Measurements from ENCODE around the gene MYH13. TPM values are rescaled to one million over a fixed set of nuclear protein-coding genes. Genes with fewer than 3 reads are reported as not detected.

MYH13 gene
- total and polyA plus RNA-seq, 2 donors (not counting 3 experiments of a cell fraction or from before 2014, with no cell fraction given): not detected

DNA sequence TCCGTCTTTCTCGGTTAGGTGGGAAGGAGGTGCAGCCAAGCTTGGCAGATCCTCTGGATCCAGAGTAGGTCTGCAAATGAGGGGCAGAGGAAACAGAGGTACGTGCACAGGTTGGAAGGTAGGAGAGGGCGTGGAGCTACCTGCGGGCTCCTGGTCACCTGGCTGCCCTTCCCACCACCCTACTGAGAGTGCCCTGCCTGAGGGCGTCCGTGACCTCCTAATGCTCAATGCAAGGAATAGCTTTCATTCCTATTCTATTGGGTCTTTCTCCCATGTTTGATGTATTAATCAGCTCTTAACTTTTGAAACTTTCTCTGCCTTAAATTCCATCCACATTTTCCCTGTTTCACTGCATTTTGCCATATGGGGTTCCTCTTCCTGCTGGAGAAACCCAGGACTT, 44.6 kb downstream of the MYH13 start:
- no peaks in the 10 kb centered on the region for H3K9me3 ChIP-seq (replicated peaks; ENCODE audit: control insufficient read depth, insufficient read depth, low read length)
- dilution Hi-C loops (cut with MboI; ENCODE audit: extremely low pct_ligation_motif_present, low sequenced_read_pairs): no loop called here
- no peaks in the 10 kb centered on the region for H4K20me1 ChIP-seq (replicated peaks; ENCODE audit: control insufficient read depth, extremely low read depth, insufficient read depth, low read length)
- TF ChIP-seq EZH2 (IDR thresholded peaks at IDR 0.05; ENCODE audit: borderline replicate concordance, low read depth, low read length, severe bottlenecking) (no peak), MYC (IDR thresholded peaks at IDR 0.05; ENCODE audit: low read depth, low read length) (no peak), FOS (IDR thresholded peaks at IDR 0.05; ENCODE audit: borderline replicate concordance, insufficient read depth, low read length) (no peak), JUN (IDR thresholded peaks at IDR 0.05; ENCODE audit: borderline replicate concordance, insufficient read depth, insufficient read length, low read depth) (no peak), POLR2AphosphoS5 (IDR thresholded peaks at IDR 0.05; ENCODE audit: insufficient read depth, low read depth, low read length) (no peak)
- TF ChIP-seq, protein P1, sequence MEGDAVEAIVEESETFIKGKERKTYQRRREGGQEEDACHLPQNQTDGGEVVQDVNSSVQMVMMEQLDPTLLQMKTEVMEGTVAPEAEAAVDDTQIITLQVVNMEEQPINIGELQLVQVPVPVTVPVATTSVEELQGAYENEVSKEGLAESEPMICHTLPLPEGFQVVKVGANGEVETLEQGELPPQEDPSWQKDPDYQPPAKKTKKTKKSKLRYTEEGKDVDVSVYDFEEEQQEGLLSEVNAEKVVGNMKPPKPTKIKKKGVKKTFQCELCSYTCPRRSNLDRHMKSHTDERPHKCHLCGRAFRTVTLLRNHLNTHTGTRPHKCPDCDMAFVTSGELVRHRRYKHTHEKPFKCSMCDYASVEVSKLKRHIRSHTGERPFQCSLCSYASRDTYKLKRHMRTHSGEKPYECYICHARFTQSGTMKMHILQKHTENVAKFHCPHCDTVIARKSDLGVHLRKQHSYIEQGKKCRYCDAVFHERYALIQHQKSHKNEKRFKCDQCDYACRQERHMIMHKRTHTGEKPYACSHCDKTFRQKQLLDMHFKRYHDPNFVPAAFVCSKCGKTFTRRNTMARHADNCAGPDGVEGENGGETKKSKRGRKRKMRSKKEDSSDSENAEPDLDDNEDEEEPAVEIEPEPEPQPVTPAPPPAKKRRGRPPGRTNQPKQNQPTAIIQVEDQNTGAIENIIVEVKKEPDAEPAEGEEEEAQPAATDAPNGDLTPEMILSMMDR (IDR thresholded peaks at IDR 0.05; ENCODE audit: extremely low read depth in 1 of 2, insufficient read depth in 1 of 2, low read depth in 1 of 2, low read length in 2 of 2): no peak
- BruUV-seq (replicated peaks): no TSS peak
- no peaks in the 10 kb centered on the region for H3K9me1 ChIP-seq (replicated peaks; ENCODE audit: control insufficient read depth, extremely low read depth, insufficient read depth, low read length)
- DNase-seq (ENCODE audit: low read depth, low spot score) (no peak), FAIRE-seq (no peak)
- ChIA-PET POLR2A (no interaction called here), CTCF (interaction anchor here (1.6 to 3.1 kb wide), 3 partner anchors 13 to 289 kb away, joined by 4 to 27 read pairs (median 19); no protein-coding TSS in a partner anchor)
- H3K4me3 ChIP-seq (replicated peaks in 1 of 3; ENCODE audit: insufficient read depth in 1 of 3, low read depth in 1 of 3, low read length in 3 of 3): no peak overlapping the region
- no peak overlapping the region for H3K9ac ChIP-seq (replicated peaks; ENCODE audit: extremely low read depth, insufficient read depth, low read length)
- H3K4me2 ChIP-seq (ENCODE audit: insufficient read depth, low read length): no peak overlapping the region
- H3K79me2 ChIP-seq (ENCODE audit: control insufficient read depth, insufficient read depth, low read length): no peaks in the 10 kb centered on the region
- H3K36me3 ChIP-seq (ENCODE audit: control insufficient read depth in 2 of 2, extremely low read depth in 1 of 2, insufficient read depth in 2 of 2, low read length in 2 of 2): no peaks in the 10 kb centered on the region
- H2AFZ ChIP-seq (ENCODE audit: low read depth, low read length): no peak overlapping the region
- no peak overlapping the region for H3K27ac ChIP-seq (ENCODE audit: insufficient read depth, low read depth, low read length)
- intact Hi-C loops (cut with micrococcal nuclease): loop anchor here (10.0 kb wide), 1 partner anchor 403 kb away; no protein-coding TSS in a partner anchor
- no peaks in the 10 kb centered on the region for H3K4me1 ChIP-seq (ENCODE audit: control insufficient read depth, extremely low read depth, insufficient read depth, low read length)
- no peaks in the 10 kb centered on the region for H3K27me3 ChIP-seq (ENCODE audit: control insufficient read depth in 2 of 2, insufficient read depth in 2 of 2, low read length in 2 of 2)
